DND-41 (cell line): ENCODE measurements around the gene NCR2.

Source experiments
- ATAC-seq: fragments of 200-7000 bp; cut with Tn5 transposase; 3 replicates; pipeline ENCODE4 v1.9.1; 2021; ENCODE audit warnings: low read depth; ENCODE audit not compliant: insufficient read depth
- DNase-seq: peaks from one replicate; pipeline ENCODE4 v3.0.0-alpha.2; 2020
- H2AFZ ChIP-seq: 2 replicates; pipeline ENCODE4 v1.6.0; 2012; ENCODE audit warnings: low read depth, low read length
- H3K27ac ChIP-seq: 2 replicates; pipeline ENCODE4 v1.5.1; 2012; ENCODE audit warnings: low read length, inconsistent platforms
- H3K27me3 ChIP-seq: fragments of 200-600 bp; sonication (generic); 2 replicates; pipeline ENCODE4 v1.6.0; 2012; ENCODE audit warnings: low read length, mild to moderate bottlenecking, inconsistent platforms; ENCODE audit not compliant: insufficient read depth, poor library complexity
- H3K36me3 ChIP-seq: 2 replicates; pipeline ENCODE4 v1.5.1; 2012; ENCODE audit warnings: low read length, inconsistent platforms; ENCODE audit not compliant: insufficient read depth
- H3K4me1 ChIP-seq: 2 replicates; pipeline ENCODE4 v1.5.1; 2012; ENCODE audit warnings: mild to moderate bottlenecking, low read length; ENCODE audit not compliant: insufficient read depth
- H3K4me2 ChIP-seq: 2 replicates; pipeline ENCODE4 v1.6.0; 2012; ENCODE audit warnings: mild to moderate bottlenecking, moderate library complexity, low read length, inconsistent platforms; ENCODE audit not compliant: insufficient read depth
- H3K4me3 ChIP-seq, 2 experiments: fragments of 200-600 bp in 1 of 2; shearing (Covaris generic) in 1 of 2; 2 replicates each; pipeline ENCODE4 v1.5.1; 2012 to 2016; ENCODE audit warnings: inconsistent platforms in 2 of 2, low read length in 2 of 2, mild to moderate bottlenecking in 2 of 2, low read depth in 1 of 2, moderate library complexity in 1 of 2
- H3K79me2 ChIP-seq: 2 replicates; pipeline ENCODE4 v1.6.0; 2012; ENCODE audit warnings: low read length, inconsistent platforms; ENCODE audit not compliant: insufficient read depth
- H3K9ac ChIP-seq: 2 replicates; pipeline ENCODE4 v1.6.0; 2012; ENCODE audit warnings: low read depth, mild to moderate bottlenecking, inconsistent platforms, low read length, moderate library complexity
- H3K9me3 ChIP-seq: 2 replicates; pipeline ENCODE4 v1.5.1; 2012; ENCODE audit warnings: low read length, moderate library complexity, mild to moderate bottlenecking, inconsistent platforms; ENCODE audit not compliant: insufficient read depth, severe bottlenecking
- H4K20me1 ChIP-seq: 2 replicates; pipeline ENCODE4 v1.6.0; 2012; ENCODE audit warnings: low read length; ENCODE audit not compliant: insufficient read depth
- CTCF ChIP-seq: IDR thresholded peaks from 2 replicates; pipeline ENCODE4 v1.5.1; 2012; ENCODE audit warnings: borderline replicate concordance, low read length, moderate library complexity, mild to moderate bottlenecking; ENCODE audit not compliant: poor library complexity, severe bottlenecking; ENCODE audit errors: extremely low read depth
- EZH2 ChIP-seq: IDR thresholded peaks from 3 replicates; pipeline ENCODE4 v1.6.1; 2012; ENCODE audit warnings: borderline replicate concordance, low read depth, mild to moderate bottlenecking, moderate library complexity, low read length, inconsistent platforms; ENCODE audit not compliant: severe bottlenecking

The NCR2 gene

DNA sequence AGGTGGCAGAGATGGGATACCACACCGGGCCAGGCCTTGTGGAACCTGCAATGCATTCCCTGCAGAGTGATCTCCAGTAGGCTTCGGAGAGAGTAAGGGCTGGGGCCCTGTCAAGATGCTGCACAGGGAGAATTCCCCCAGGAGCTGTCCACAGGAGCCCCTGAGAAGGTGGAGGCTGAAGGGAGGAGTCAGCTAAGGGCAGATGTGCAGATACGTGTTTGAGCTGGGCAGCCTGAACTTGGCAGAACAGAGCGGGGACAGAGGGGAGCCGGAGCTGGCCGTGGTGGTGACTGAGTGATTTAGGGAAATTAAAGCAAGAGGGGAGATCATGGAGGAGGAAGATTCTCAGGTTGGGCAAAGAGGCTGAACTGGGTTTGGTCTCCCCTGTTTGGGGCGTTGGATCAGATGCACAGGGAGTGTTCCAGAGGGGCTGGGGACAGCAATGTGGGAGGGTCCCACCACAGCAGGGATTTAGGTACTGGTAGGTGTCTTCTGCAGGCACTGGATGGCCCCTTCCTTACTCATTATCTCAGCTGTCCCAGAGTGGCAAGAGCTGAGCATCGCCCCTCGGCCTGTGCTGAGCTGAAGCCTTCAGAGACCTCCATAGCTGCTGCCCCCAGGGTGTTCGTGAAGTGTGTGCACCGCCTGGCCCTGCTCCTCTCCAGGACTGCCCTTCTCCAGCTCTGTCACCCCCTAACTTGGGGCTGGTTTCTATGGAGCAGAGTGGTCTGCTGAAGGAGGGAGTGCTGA, 3.8 kb upstream of the NCR2 start:
- Histone ChIP-seq H3K79me2 (no peaks in the 10 kb centered on the region), H3K4me3 (no peak overlapping the region), H3K4me2 (no peak overlapping the region), H3K9ac (no peak overlapping the region), H4K20me1 (no peaks in the 10 kb centered on the region), H3K27me3 (no peaks in the 10 kb centered on the region), H3K4me1 (peaks cover 54% of the 10 kb centered on the region), H2AFZ (no peak overlapping the region), H3K27ac (peak overlapping the region; percentile 42; the same call in 1 of the 2 replicates), H3K9me3 (no peaks in the 10 kb centered on the region), H3K36me3 (no peaks in the 10 kb centered on the region)
- TF ChIP-seq CTCF (no peak), EZH2 (no peak)
- ATAC-seq (no peak), DNase-seq (no peak)

DNA sequence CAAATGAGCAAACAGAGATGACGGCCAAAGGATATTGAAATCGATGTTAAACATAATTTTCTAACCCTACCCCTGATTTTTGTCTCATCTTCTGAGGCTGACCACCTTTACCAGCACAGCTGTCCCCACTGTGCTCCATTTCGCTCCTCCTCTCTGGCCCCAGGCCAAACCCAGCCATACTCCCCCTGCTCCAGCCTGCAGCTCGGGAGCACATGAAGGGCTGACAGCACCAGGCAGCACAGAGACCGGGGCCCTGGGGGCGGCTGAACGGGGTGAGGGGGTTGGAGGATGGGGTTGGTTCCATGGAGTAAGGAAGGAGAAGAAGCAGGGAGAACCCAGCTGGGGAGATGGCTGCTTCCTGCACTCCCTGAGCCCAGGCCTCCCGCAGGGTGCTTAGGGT, 3.2 kb upstream of the NCR2 start:
- Histone ChIP-seq H3K9me3 (no peaks in the 10 kb centered on the region), H3K9ac (no peak overlapping the region), H3K27me3 (no peaks in the 10 kb centered on the region), H3K79me2 (no peaks in the 10 kb centered on the region), H4K20me1 (no peaks in the 10 kb centered on the region), H3K4me1 (peaks cover 61% of the 10 kb centered on the region), H2AFZ (no peak overlapping the region), H3K36me3 (no peaks in the 10 kb centered on the region), H3K27ac (peak overlapping the region; percentile 83), H3K4me2 (no peak overlapping the region), H3K4me3 (no peak overlapping the region)
- DNase-seq (no peak), ATAC-seq (no peak)
- TF ChIP-seq CTCF (no peak), EZH2 (no peak)

DNA sequence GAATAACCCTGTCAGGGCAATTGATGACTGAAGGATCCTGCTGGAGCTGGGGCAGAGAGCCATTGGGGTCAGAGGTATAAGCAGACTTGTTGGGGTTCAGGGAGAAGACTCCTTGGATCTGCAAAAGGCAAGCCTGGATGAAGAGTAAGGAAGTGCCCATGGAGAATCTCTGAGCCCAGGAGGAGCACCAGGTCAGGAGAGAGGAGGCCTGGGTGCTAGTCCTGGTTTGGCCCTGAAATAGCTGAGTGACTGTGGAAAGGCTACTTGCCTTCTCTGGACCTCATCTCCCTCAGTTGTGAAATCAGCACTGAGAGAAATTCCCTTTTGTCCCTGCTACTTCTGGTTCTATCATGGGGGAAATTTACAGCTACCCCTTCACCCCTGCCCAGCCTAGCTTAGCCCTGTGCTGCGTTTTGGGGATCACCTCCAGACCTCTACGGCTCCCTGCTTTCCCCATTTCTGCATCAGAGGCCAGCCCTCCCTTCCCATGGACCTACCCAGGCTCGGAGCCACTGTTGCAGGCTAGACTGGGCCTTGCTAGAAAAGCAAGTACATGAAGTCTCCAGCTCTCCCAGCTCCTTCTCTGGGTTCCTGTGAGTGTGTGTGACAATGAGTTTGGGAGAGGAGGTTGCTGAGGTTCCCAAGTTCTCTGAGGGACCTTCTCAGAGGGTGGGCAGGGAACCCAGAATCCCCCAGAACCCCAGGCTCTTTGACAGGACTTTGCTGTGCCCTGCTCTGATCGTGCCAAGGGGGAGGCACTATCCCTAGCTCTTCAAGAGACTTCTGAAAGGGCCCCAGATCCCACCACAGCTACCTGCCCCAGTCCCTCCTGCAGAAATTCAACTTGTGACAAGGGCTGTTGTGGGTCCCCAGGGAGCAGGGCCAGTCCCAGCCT, 2.3 kb upstream of the NCR2 start:
- ATAC-seq (0 out of 3 replicates have a peak, but pooled peaks have one; percentile 0), DNase-seq (no peak)
- peak overlapping the region; percentile 32 for H3K9ac ChIP-seq

More for the DNA sequence above, 2.3 kb upstream of the NCR2 start:
- Histone ChIP-seq H3K4me3 (peak overlapping the region in 1 of 2 experiments; percentile 35; a peak in 1 of 4 replicates), H3K27me3 (no peaks in the 10 kb centered on the region), H3K4me2 (peak overlapping the region; percentile 48), H3K36me3 (no peaks in the 10 kb centered on the region), H4K20me1 (no peaks in the 10 kb centered on the region), H3K9me3 (no peaks in the 10 kb centered on the region), H3K79me2 (no peaks in the 10 kb centered on the region), H3K4me1 (peaks cover 62% of the 10 kb centered on the region), H3K27ac (peak overlapping the region; percentile 83), H2AFZ (no peak overlapping the region; the same call in 1 of the 2 replicates)
- TF ChIP-seq EZH2 (no peak), CTCF (no peak)
